ENCODE results near the gene FYCO1.

DNA sequence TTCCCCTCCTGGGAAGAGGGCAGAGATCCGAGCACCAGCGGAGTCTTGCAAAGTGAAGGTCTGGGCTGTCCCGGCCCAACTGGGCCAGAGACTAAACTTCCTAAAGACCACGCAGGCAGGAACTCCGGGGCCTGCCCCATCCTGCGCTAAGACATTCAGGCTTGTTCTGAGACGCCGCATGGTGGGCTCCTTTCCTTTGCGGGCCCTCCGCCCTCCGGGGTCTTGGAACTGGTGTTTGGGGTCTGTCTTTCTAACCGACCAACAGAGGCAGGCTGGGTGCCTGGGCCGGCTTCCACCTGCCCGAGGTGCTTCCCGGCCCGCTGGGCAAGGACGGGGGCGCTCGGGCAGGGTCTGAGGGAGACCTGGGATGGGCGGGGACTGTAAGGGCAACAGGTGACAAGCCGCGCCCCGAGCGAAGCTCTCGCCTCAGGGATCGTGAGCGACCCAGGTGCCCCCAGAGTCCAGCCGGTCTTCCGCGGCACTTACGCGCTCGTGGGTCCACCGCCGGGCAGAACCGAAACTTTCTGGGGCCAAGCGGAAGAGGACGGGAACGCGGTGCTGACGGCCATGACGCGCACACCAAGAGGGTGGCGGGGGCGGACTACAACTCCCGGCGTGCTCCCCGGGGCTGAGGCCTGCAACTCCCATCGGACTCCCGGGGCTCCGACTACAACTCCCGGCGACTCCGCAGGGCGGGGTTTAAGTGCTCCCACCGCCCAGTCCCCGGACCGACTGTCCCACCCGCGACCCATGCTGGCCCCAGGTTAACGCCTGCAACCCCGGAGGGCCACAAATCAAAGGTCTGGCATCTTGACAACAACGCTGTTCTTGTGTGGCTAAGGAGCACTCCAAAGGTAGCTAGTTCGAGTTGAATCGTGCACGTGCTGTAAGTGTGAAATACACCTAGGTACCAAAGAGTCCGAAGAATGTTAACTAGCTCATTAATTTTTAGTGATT, at the start of gene FYCO1:
- TF ChIP-seq, protein P1, sequence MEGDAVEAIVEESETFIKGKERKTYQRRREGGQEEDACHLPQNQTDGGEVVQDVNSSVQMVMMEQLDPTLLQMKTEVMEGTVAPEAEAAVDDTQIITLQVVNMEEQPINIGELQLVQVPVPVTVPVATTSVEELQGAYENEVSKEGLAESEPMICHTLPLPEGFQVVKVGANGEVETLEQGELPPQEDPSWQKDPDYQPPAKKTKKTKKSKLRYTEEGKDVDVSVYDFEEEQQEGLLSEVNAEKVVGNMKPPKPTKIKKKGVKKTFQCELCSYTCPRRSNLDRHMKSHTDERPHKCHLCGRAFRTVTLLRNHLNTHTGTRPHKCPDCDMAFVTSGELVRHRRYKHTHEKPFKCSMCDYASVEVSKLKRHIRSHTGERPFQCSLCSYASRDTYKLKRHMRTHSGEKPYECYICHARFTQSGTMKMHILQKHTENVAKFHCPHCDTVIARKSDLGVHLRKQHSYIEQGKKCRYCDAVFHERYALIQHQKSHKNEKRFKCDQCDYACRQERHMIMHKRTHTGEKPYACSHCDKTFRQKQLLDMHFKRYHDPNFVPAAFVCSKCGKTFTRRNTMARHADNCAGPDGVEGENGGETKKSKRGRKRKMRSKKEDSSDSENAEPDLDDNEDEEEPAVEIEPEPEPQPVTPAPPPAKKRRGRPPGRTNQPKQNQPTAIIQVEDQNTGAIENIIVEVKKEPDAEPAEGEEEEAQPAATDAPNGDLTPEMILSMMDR (conservative IDR thresholded peaks at IDR 0.05) = no peak
- no peak for TF ChIP-seq EZH2 (IDR thresholded peaks at IDR 0.05; ENCODE audit: low read depth)
